OCI-LY7 (cell line): ENCODE results near the gene TXNDC2.

Experiments used
- CTCF ChIP-seq: fragments of 200-600 bp; sonication (generic); conservative IDR thresholded peaks from 2 replicates; pipeline ENCODE4 v1.5.1; 2014; ENCODE audit warnings: mild to moderate bottlenecking, antibody characterized with exemption, low read length, moderate library complexity, mixed read lengths
- EZH2phosphoT487 ChIP-seq: fragments of 200-600 bp; sonication (generic); IDR thresholded peaks from 2 replicates; pipeline ENCODE4 v1.6.1; 2018; ENCODE audit warnings: low read depth, borderline replicate concordance, mild to moderate bottlenecking, mixed run types, antibody characterized with exemption, low read length, moderate library complexity, mixed read lengths

- TF ChIP-seq CTCF = no peak
- no peak for TF ChIP-seq EZH2phosphoT487
These were observed 41.2 kb downstream of the TXNDC2 start for GRCh38 chr18:9926977-9927376.
